DOHH2 (cell line): ENCODE data around the gene FKBP15.

Experiments used
- H3F3A ChIP-seq: fragments of 200-600 bp; sonication (generic), shearing (Covaris generic); 2 replicates; pipeline ENCODE4 v1.6.0; 2016; ENCODE audit warnings: antibody characterized with exemption, mild to moderate bottlenecking; ENCODE audit not compliant: control insufficient read depth, insufficient read depth
- H3K27ac ChIP-seq: fragments of 200-600 bp; sonication (generic); 2 replicates; pipeline ENCODE4 v1.5.1; 2014; ENCODE audit warnings: low read depth, mild to moderate bottlenecking, low read length, moderate library complexity
- H3K27me3 ChIP-seq: fragments of 200-600 bp; sonication (generic); 2 replicates; pipeline ENCODE4 v1.6.1; 2014; ENCODE audit warnings: mild to moderate bottlenecking, low read length, mixed read lengths; ENCODE audit not compliant: control insufficient read depth
- H3K36me3 ChIP-seq: fragments of 200-600 bp; sonication (generic); 2 replicates; pipeline ENCODE4 v1.6.1; 2014; ENCODE audit warnings: mild to moderate bottlenecking, low read length, moderate library complexity, mixed read lengths; ENCODE audit not compliant: control insufficient read depth
- H3K4me1 ChIP-seq: fragments of 200-600 bp; sonication (generic); 2 replicates; pipeline ENCODE4 v1.6.1; 2014; ENCODE audit warnings: mild to moderate bottlenecking, low read length, mixed read lengths; ENCODE audit not compliant: control insufficient read depth
- H3K4me2 ChIP-seq: fragments of 200-600 bp; sonication (generic); 2 replicates; pipeline ENCODE4 v1.6.0; 2014; ENCODE audit warnings: mild to moderate bottlenecking, low read length, moderate library complexity
- H3K4me3 ChIP-seq: fragments of 200-600 bp; sonication (generic); 2 replicates; pipeline ENCODE4 v1.5.1; 2014; ENCODE audit warnings: mild to moderate bottlenecking, low read length, mixed read lengths
- H3K79me2 ChIP-seq: fragments of 200-600 bp; sonication (generic); 2 replicates; pipeline ENCODE4 v1.6.1; 2014; ENCODE audit warnings: mild to moderate bottlenecking, low read length, mixed read lengths; ENCODE audit not compliant: control insufficient read depth
- H3K9me2 ChIP-seq: fragments of 200-600 bp; sonication (generic); replicated peaks from 2 replicates; pipeline ENCODE4 v1.6.1; 2014; ENCODE audit warnings: mild to moderate bottlenecking, low read length, mixed read lengths; ENCODE audit not compliant: control insufficient read depth
- H3K9me3 ChIP-seq: fragments of 200-600 bp; sonication (generic); 2 replicates; pipeline ENCODE4 v1.6.1; 2014; ENCODE audit warnings: antibody characterized with exemption, low read length, mixed read lengths; ENCODE audit not compliant: control insufficient read depth, insufficient read depth
- H4K20me1 ChIP-seq: fragments of 200-600 bp; sonication (generic); 2 replicates; pipeline ENCODE4 v1.6.0; 2014; ENCODE audit warnings: low read depth, mild to moderate bottlenecking, antibody characterized with exemption, low read length, moderate library complexity; ENCODE audit not compliant: control insufficient read depth, insufficient read depth
- CTCF ChIP-seq: fragments of 200-600 bp; sonication (generic); IDR thresholded peaks from one replicate; pipeline ENCODE4 v1.5.1; 2014; ENCODE audit warnings: antibody characterized with exemption, mild to moderate bottlenecking, low read depth, low read length; ENCODE audit not compliant: poor library complexity, severe bottlenecking
- EZH2phosphoT487 ChIP-seq: fragments of 200-600 bp; sonication (generic); IDR thresholded peaks from 2 replicates; pipeline ENCODE4 v1.6.1; 2017; ENCODE audit warnings: borderline replicate concordance, mild to moderate bottlenecking, antibody characterized with exemption, low read length, moderate library complexity, mixed read lengths

The FKBP15 gene

GRCh38 chr9:113267911-113268566 is 47.0 kb upstream of the FKBP15 start:
- H3K27ac ChIP-seq = no peak overlapping the region
- H3K36me3 ChIP-seq = peaks cover 49% of the 10 kb centered on the region
- H3F3A ChIP-seq = 0 out of 2 replicates have a peak, but pooled peaks cover 3% of the 10 kb centered on the region
- no peak overlapping the region for H3K4me3 ChIP-seq
- no peaks in the 10 kb centered on the region for H3K4me1 ChIP-seq
- H3K27me3 ChIP-seq = no peaks in the 10 kb centered on the region
- no peak for TF ChIP-seq EZH2phosphoT487
- TF ChIP-seq CTCF = no peak
- peaks cover under 1% of the 10 kb centered on the region for H3K79me2 ChIP-seq
- H4K20me1 ChIP-seq = no peaks in the 10 kb centered on the region
- H3K9me2 ChIP-seq = no peaks in the 10 kb centered on the region
- H3K4me2 ChIP-seq = no peak overlapping the region
- no peaks in the 10 kb centered on the region for H3K9me3 ChIP-seq

GRCh38 chr9:113266174-113266573 is 45.1 kb upstream of the FKBP15 start:
- no peaks in the 10 kb centered on the region for H3K4me1 ChIP-seq
- no peaks in the 10 kb centered on the region for H3K9me2 ChIP-seq
- TF ChIP-seq EZH2phosphoT487 (no peak), CTCF (no peak)
- H3K79me2 ChIP-seq = no peaks in the 10 kb centered on the region
- no peak overlapping the region for H3K4me3 ChIP-seq
- peaks cover 42% of the 10 kb centered on the region for H3K36me3 ChIP-seq
- no peaks in the 10 kb centered on the region for H3K9me3 ChIP-seq
- no peaks in the 10 kb centered on the region for H4K20me1 ChIP-seq
- H3K27me3 ChIP-seq = no peaks in the 10 kb centered on the region
- H3K27ac ChIP-seq = no peak overlapping the region
- H3F3A ChIP-seq = 0 out of 2 replicates have a peak, but pooled peaks cover 3% of the 10 kb centered on the region
- H3K4me2 ChIP-seq = no peak overlapping the region

GRCh38 chr9:113261917-113262671 is 41.0 kb upstream of the FKBP15 start:
- Histone ChIP-seq H3K4me2 (no peak overlapping the region), H3F3A (0 out of 2 replicates have a peak, but pooled peaks cover 3% of the 10 kb centered on the region), H4K20me1 (no peaks in the 10 kb centered on the region), H3K27me3 (no peaks in the 10 kb centered on the region), H3K4me1 (no peaks in the 10 kb centered on the region), H3K27ac (no peak overlapping the region), H3K9me3 (no peaks in the 10 kb centered on the region), H3K36me3 (peaks cover 37% of the 10 kb centered on the region), H3K79me2 (no peaks in the 10 kb centered on the region), H3K9me2 (no peaks in the 10 kb centered on the region), H3K4me3 (no peak overlapping the region)
- TF ChIP-seq CTCF (no peak), EZH2phosphoT487 (no peak)
